Prostate gland (tissue), 2 donors: ENCODE measurements around the gene ACCS.

Source experiments
- POLR2A ChIP-seq: fragments of 450-650 bp; IDR thresholded peaks from one replicate; pipeline ENCODE4 v1.6.1; 2016; ENCODE audit warnings: antibody characterized with exemption, mild to moderate bottlenecking
- POLR2AphosphoS5 ChIP-seq: sonication (generic); formaldehyde crosslinking; IDR thresholded peaks from one replicate; pipeline ENCODE4 v1.6.1; 2017; ENCODE audit warnings: antibody characterized with exemption
- TF ChIP-seq, protein P1 (sequence below), 4 experiments: fragments of 200-600 bp in 2 of 4; fragments of 450-650 bp in 2 of 4; sonication (generic) in 2 of 4; IDR thresholded peaks; 1 replicate in 3 of 4; 2 replicates in 1 of 4; pipeline ENCODE4 v1.5.1; 2016 to 2019; ENCODE audit warnings: antibody characterized with exemption in 4 of 4, mild to moderate bottlenecking in 2 of 4, moderate library complexity in 2 of 4

DNA sequence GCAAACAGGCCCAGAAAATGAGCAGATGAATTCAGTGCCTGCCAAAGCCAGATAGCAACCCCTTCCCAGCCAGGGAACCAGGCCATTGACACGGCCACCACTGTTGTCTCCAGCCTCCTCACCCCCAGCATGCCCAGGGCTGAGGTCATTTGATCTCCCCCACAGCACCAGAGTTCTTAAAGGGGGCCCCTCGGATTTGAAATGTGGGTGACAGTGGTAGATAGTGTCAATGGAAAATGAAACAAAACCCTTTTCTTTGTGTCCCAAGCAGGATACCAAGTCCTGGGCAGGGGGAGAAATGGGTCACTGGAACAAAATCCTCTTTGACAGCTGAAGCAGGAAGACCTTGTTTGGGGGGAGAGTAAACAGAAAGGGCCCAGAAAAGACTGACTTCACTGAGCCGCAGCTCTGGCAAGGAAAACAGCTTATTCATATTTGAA is 32.6 kb upstream of the ACCS start:
- TF ChIP-seq, protein P1, sequence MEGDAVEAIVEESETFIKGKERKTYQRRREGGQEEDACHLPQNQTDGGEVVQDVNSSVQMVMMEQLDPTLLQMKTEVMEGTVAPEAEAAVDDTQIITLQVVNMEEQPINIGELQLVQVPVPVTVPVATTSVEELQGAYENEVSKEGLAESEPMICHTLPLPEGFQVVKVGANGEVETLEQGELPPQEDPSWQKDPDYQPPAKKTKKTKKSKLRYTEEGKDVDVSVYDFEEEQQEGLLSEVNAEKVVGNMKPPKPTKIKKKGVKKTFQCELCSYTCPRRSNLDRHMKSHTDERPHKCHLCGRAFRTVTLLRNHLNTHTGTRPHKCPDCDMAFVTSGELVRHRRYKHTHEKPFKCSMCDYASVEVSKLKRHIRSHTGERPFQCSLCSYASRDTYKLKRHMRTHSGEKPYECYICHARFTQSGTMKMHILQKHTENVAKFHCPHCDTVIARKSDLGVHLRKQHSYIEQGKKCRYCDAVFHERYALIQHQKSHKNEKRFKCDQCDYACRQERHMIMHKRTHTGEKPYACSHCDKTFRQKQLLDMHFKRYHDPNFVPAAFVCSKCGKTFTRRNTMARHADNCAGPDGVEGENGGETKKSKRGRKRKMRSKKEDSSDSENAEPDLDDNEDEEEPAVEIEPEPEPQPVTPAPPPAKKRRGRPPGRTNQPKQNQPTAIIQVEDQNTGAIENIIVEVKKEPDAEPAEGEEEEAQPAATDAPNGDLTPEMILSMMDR (IDR thresholded peaks at IDR 0.05), result no peak
- no peak for TF ChIP-seq POLR2A
- no peak for TF ChIP-seq POLR2AphosphoS5
